ENCODE measurements around the gene NDUFV2. TPM values are rescaled to one million over a fixed set of nuclear protein-coding genes. Genes with fewer than 3 reads are reported as not detected.

The NDUFV2 gene
- total RNA-seq, 1 donor from 2014 or later: 124 TPM

DNA sequence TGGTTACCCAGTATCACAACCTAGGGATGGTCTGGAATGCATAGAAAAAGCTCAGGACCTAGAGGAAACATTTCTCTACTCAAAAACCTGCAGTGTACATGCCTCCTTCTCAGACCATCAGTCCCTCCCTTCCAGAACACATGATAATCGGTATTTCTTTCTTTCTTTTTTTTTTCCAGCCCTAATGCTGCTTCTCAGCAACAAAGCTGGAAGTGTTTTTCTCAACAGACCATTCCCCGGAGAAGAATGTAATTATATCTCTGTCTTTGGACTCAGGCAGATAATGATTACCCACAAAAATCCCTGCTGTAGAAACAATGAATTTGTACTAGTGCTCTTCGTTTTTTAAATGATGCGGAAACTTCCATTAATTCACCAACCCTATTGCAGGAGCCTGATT is 44.1 kb upstream of the NDUFV2 start:
- Mint-ChIP-seq H3K9me3 (ENCODE audit: low read depth) (no peaks in the 10 kb centered on the region), H3K27me3 (peaks cover 4% of the 10 kb centered on the region), H3K4me1 (ENCODE audit: low read depth) (peaks cover 2% of the 10 kb centered on the region), H3K27ac (no peak overlapping the region), H3K36me3 (ENCODE audit: insufficient read depth) (no peaks in the 10 kb centered on the region), H3K4me3 (ENCODE audit: low read depth) (no peak overlapping the region)
- TF ChIP-seq, protein P1, sequence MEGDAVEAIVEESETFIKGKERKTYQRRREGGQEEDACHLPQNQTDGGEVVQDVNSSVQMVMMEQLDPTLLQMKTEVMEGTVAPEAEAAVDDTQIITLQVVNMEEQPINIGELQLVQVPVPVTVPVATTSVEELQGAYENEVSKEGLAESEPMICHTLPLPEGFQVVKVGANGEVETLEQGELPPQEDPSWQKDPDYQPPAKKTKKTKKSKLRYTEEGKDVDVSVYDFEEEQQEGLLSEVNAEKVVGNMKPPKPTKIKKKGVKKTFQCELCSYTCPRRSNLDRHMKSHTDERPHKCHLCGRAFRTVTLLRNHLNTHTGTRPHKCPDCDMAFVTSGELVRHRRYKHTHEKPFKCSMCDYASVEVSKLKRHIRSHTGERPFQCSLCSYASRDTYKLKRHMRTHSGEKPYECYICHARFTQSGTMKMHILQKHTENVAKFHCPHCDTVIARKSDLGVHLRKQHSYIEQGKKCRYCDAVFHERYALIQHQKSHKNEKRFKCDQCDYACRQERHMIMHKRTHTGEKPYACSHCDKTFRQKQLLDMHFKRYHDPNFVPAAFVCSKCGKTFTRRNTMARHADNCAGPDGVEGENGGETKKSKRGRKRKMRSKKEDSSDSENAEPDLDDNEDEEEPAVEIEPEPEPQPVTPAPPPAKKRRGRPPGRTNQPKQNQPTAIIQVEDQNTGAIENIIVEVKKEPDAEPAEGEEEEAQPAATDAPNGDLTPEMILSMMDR (IDR thresholded peaks at IDR 0.05; ENCODE audit: unreplicated experiment): no peak
- DNase-seq (ENCODE audit: low spot score, unreplicated experiment): no peak

DNA sequence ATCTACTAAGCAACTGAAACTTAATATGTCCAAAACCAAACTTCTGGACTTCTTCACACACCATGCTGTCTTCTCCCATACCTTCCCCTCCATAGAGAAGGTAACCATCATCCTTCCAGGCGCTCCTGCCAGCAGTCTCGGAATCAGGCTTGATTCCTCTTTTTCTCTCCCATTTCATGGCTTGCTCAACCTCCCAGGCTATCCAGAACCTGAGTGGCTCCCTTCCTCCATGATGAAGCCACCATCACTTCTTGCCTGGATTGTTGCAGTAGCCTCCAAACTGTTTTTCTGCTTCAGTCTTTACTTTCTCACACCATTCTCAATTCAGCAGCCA is 40.1 kb upstream of the NDUFV2 start:
- TF ChIP-seq, protein P1 (IDR thresholded peaks at IDR 0.05; ENCODE audit: unreplicated experiment): no peak
- no peak for DNase-seq (ENCODE audit: low spot score, unreplicated experiment)
- Mint-ChIP-seq H3K27ac (no peak overlapping the region), H3K27me3 (peaks cover 4% of the 10 kb centered on the region), H3K36me3 (ENCODE audit: insufficient read depth) (no peaks in the 10 kb centered on the region), H3K9me3 (ENCODE audit: low read depth) (no peaks in the 10 kb centered on the region), H3K4me1 (ENCODE audit: low read depth) (no peaks in the 10 kb centered on the region), H3K4me3 (ENCODE audit: low read depth) (no peak overlapping the region)

- DNase-seq (ENCODE audit: low spot score, unreplicated experiment): no peak
- H3K27ac Mint-ChIP-seq: no peak overlapping the region
- TF ChIP-seq, protein P1 (IDR thresholded peaks at IDR 0.05; ENCODE audit: unreplicated experiment): no peak
- no peaks in the 10 kb centered on the region for H3K9me3 Mint-ChIP-seq (ENCODE audit: low read depth)
- no peak overlapping the region for H3K4me3 Mint-ChIP-seq (ENCODE audit: low read depth)
- peaks cover 4% of the 10 kb centered on the region for H3K27me3 Mint-ChIP-seq
- no peaks in the 10 kb centered on the region for H3K4me1 Mint-ChIP-seq (ENCODE audit: low read depth)
- no peaks in the 10 kb centered on the region for H3K36me3 Mint-ChIP-seq (ENCODE audit: insufficient read depth)
Observed at GRCh38 chr18:9065864-9066263, 36.6 kb upstream of the NDUFV2 start.

GRCh38 chr18:9066358-9066757 is 36.1 kb upstream of the NDUFV2 start:
- no peak for DNase-seq (ENCODE audit: low spot score, unreplicated experiment)
- H3K27me3 Mint-ChIP-seq: peaks cover 4% of the 10 kb centered on the region
- H3K4me1 Mint-ChIP-seq (ENCODE audit: low read depth): no peaks in the 10 kb centered on the region
- no peaks in the 10 kb centered on the region for H3K9me3 Mint-ChIP-seq (ENCODE audit: low read depth)
- TF ChIP-seq, protein P1 (IDR thresholded peaks at IDR 0.05; ENCODE audit: unreplicated experiment): no peak
- H3K27ac Mint-ChIP-seq: no peak overlapping the region
- H3K4me3 Mint-ChIP-seq (ENCODE audit: low read depth): no peak overlapping the region
- no peaks in the 10 kb centered on the region for H3K36me3 Mint-ChIP-seq (ENCODE audit: insufficient read depth)

- Mint-ChIP-seq H3K4me1 (ENCODE audit: low read depth) (no peaks in the 10 kb centered on the region), H3K27ac (no peak overlapping the region), H3K27me3 (peaks cover 4% of the 10 kb centered on the region), H3K36me3 (ENCODE audit: insufficient read depth) (no peaks in the 10 kb centered on the region), H3K9me3 (ENCODE audit: low read depth) (no peaks in the 10 kb centered on the region), H3K4me3 (ENCODE audit: low read depth) (no peak overlapping the region)
- DNase-seq (ENCODE audit: low spot score, unreplicated experiment): no peak
- TF ChIP-seq, protein P1 (IDR thresholded peaks at IDR 0.05; ENCODE audit: unreplicated experiment): no peak
Observed at GRCh38 chr18:9066817-9067306, 35.6 kb upstream of the NDUFV2 start.
